HUDEP-2 (cell line): ENCODE data around the gene MAP3K1.
A peak's percentile ranks its signal among the peaks of the same experiment; 100 is the strongest.
"Not testable (repeated sequence)": the region's sequence is repeated elsewhere in the genome, so short reads cannot be mapped to it uniquely, and the experiment has no call there.

Experiments
- DNase-seq, 76 experiments: peaks; one replicate each; lab custom pipeline; 2025; ENCODE audit not compliant: unreplicated experiment in 76 of 76; lab: John Stamatoyannopoulos, UW

MAP3K1 gene

GRCh38 chr5:56815658-56816545, 553 bp downstream of the MAP3K1 start:
- DNase-seq = peak in 10 of 76 experiments; percentile 26 to 64 (median 44)

GRCh38 chr5:56816546-56817081, 1.3 kb downstream of the MAP3K1 start:
- DNase-seq = peak in 49 of 76 experiments; percentile 5 to 66 (median 29)

GRCh38 chr5:56817263-56818014, 2.1 kb downstream of the MAP3K1 start:
- DNase-seq = peak in 2 of 76 experiments; percentile 22 to 45

GRCh38 chr5:56818450-56819037, 3.2 kb downstream of the MAP3K1 start:
- peak in 2 of 76 experiments; percentile 8 to 9 for DNase-seq

- peak in 2 of 76 experiments; percentile 9 to 13 for DNase-seq
These were observed 3.9 kb downstream of the MAP3K1 start for GRCh38 chr5:56819060-56819881.

- DNase-seq = not testable (repeated sequence)
These were observed 6.5 kb downstream of the MAP3K1 start for GRCh38 chr5:56821868-56822267.

GRCh38 chr5:56822981-56823380, 7.6 kb downstream of the MAP3K1 start:
- no peak for DNase-seq

GRCh38 chr5:56824019-56824418, 8.7 kb downstream of the MAP3K1 start:
- no peak for DNase-seq

- no peak for DNase-seq
These were observed 10.0 kb downstream of the MAP3K1 start for GRCh38 chr5:56825222-56825824.

- DNase-seq = no peak
These were observed 11.7 kb downstream of the MAP3K1 start for GRCh38 chr5:56827049-56827448.

GRCh38 chr5:56827924-56828323, 12.6 kb downstream of the MAP3K1 start:
- peak in 5 of 76 experiments; percentile 5 to 46 (median 28) for DNase-seq

GRCh38 chr5:56829137-56829908, 14.0 kb downstream of the MAP3K1 start:
- DNase-seq = peak in 4 of 76 experiments; percentile 6 to 19 (median 8)

- no peak for DNase-seq
These were observed 16.4 kb downstream of the MAP3K1 start for GRCh38 chr5:56831773-56832172.

- no peak for DNase-seq
These were observed 18.0 kb downstream of the MAP3K1 start for GRCh38 chr5:56833325-56833724.

- DNase-seq = no peak
These were observed 22.0 kb downstream of the MAP3K1 start for GRCh38 chr5:56837381-56837780.

- DNase-seq = no peak
These were observed 22.6 kb downstream of the MAP3K1 start for GRCh38 chr5:56837956-56838355.

- DNase-seq = peak in 19 of 76 experiments; percentile 9 to 58 (median 29)
These were observed 23.2 kb downstream of the MAP3K1 start for GRCh38 chr5:56838409-56839039.

- DNase-seq = no peak
These were observed 23.7 kb downstream of the MAP3K1 start for GRCh38 chr5:56839062-56839461.
